Trophoblast cell (in vitro differentiated cells and primary cell): ENCODE measurements around the gene ART5.

Experiments
- DNase-seq, 2 donors: peaks; one replicate each; pipeline ENCODE4 v3.0.0-alpha.2; 2016
- H2AFZ ChIP-seq: 2 replicates; pipeline ENCODE4 v1.6.1; 2013; ENCODE audit warnings: low read length, moderate library complexity, mild to moderate bottlenecking; ENCODE audit not compliant: insufficient read depth, poor library complexity
- H2AK5ac ChIP-seq: 2 replicates; pipeline ENCODE4 v1.6.1; 2013; ENCODE audit warnings: mild to moderate bottlenecking, low read length
- H2BK120ac ChIP-seq: 2 replicates; pipeline ENCODE4 v1.6.1; 2013; ENCODE audit warnings: low read length, mild to moderate bottlenecking, moderate library complexity; ENCODE audit not compliant: insufficient read depth, poor library complexity
- H2BK12ac ChIP-seq: 2 replicates; pipeline ENCODE4 v1.6.1; 2013; ENCODE audit warnings: mild to moderate bottlenecking, low read length, moderate library complexity
- H2BK5ac ChIP-seq: 2 replicates; pipeline ENCODE4 v1.6.1; 2013; ENCODE audit warnings: low read length, low read depth, moderate library complexity, mild to moderate bottlenecking; ENCODE audit not compliant: poor library complexity
- H3K14ac ChIP-seq: 2 replicates; pipeline ENCODE4 v1.6.1; 2013; ENCODE audit warnings: mild to moderate bottlenecking, low read length
- H3K18ac ChIP-seq: 2 replicates; pipeline ENCODE4 v1.6.1; 2013; ENCODE audit warnings: mild to moderate bottlenecking, low read length
- H3K23ac ChIP-seq: 2 replicates; pipeline ENCODE4 v1.6.1; 2013; ENCODE audit warnings: low read length
- H3K27ac ChIP-seq: 2 replicates; pipeline ENCODE4 v1.5.1; 2013; ENCODE audit warnings: low read depth, mild to moderate bottlenecking, inconsistent platforms, low read length, moderate library complexity
- H3K27me3 ChIP-seq: 2 replicates; pipeline ENCODE4 v1.6.1; 2013; ENCODE audit warnings: inconsistent platforms, mild to moderate bottlenecking, low read length, moderate library complexity; ENCODE audit not compliant: insufficient read depth
- H3K36me3 ChIP-seq, 2 experiments: 1 replicate in 1 of 2; 2 replicates in 1 of 2; pipeline ENCODE4 v1.6.1; 2013; ENCODE audit warnings: low read length in 2 of 2, mild to moderate bottlenecking in 2 of 2, moderate library complexity in 1 of 2; ENCODE audit not compliant: insufficient read depth in 2 of 2, control insufficient read depth in 1 of 2
- H3K4ac ChIP-seq: 2 replicates; pipeline ENCODE4 v1.6.1; 2013; ENCODE audit warnings: low read depth, mild to moderate bottlenecking, low read length, moderate library complexity
- H3K4me1 ChIP-seq, 2 experiments: 1 replicate in 1 of 2; 2 replicates in 1 of 2; pipeline ENCODE4 v1.6.1; 2013; ENCODE audit warnings: low read length in 2 of 2, mild to moderate bottlenecking in 2 of 2, moderate library complexity in 1 of 2; ENCODE audit not compliant: insufficient read depth in 2 of 2, control insufficient read depth in 1 of 2
- H3K4me2 ChIP-seq: 2 replicates; pipeline ENCODE4 v1.6.1; 2013; ENCODE audit warnings: inconsistent platforms, mild to moderate bottlenecking, low read length, moderate library complexity
- H3K4me3 ChIP-seq: 2 replicates; pipeline ENCODE4 v1.5.1; 2013; ENCODE audit warnings: mild to moderate bottlenecking, low read depth, low read length, inconsistent platforms
- H3K79me1 ChIP-seq: one replicate; pipeline ENCODE4 v1.6.1; 2013; ENCODE audit warnings: low read length
- H3K79me2 ChIP-seq: 2 replicates; pipeline ENCODE4 v1.6.1; 2013; ENCODE audit warnings: low read length, mild to moderate bottlenecking; ENCODE audit not compliant: control insufficient read depth, insufficient read depth, poor library complexity
- H3K9ac ChIP-seq: 2 replicates; pipeline ENCODE4 v1.6.1; 2013; ENCODE audit warnings: mild to moderate bottlenecking, low read length
- H3K9me3 ChIP-seq: 2 replicates; pipeline ENCODE4 v1.6.1; 2013; ENCODE audit warnings: low read depth, mild to moderate bottlenecking, control low read depth, inconsistent platforms, low read length; ENCODE audit not compliant: insufficient read depth
- H4K12ac ChIP-seq: 2 replicates; pipeline ENCODE4 v1.6.1; 2013; ENCODE audit warnings: low read depth, mild to moderate bottlenecking, low read length, moderate library complexity
- H4K8ac ChIP-seq: 2 replicates; pipeline ENCODE4 v1.6.1; 2013; ENCODE audit warnings: low read depth, mild to moderate bottlenecking, low read length, moderate library complexity
- H4K91ac ChIP-seq: one replicate; pipeline ENCODE4 v1.6.1; 2013; ENCODE audit warnings: low read depth, mild to moderate bottlenecking, low read length, moderate library complexity
- WGBS: extraction: QIAGEN DNeasy Blood & Tissue Kit; methylation state at CpG from one replicate; pipeline ENCODE4 v1.1.7; 2013; ENCODE audit warnings: missing lambda C conversion rate; ENCODE audit not compliant: insufficient read length, insufficient coverage; ENCODE audit errors: extremely low coverage; 5-methylcytosine and 5-hydroxymethylcytosine counted together

The ART5 gene

GRCh38 chr11:3622521-3622920 lies 19.3 kb downstream of the ART5 start:
- no peak overlapping the region for H3K23ac ChIP-seq
- no peak overlapping the region for H3K9ac ChIP-seq
- no peak for DNase-seq
- no peak overlapping the region for H3K4ac ChIP-seq
- no peak overlapping the region for H2BK5ac ChIP-seq
- H3K4me3 ChIP-seq = no peak overlapping the region
- H3K27me3 ChIP-seq = no peaks in the 10 kb centered on the region
- H3K27ac ChIP-seq = no peak overlapping the region
- H4K8ac ChIP-seq = no peak overlapping the region
- peaks cover 3% of the 10 kb centered on the region for H3K9me3 ChIP-seq
- H2BK12ac ChIP-seq = no peak overlapping the region
- no peak overlapping the region for H3K14ac ChIP-seq
- H3K79me1 ChIP-seq = peaks cover 6% of the 10 kb centered on the region
- H2AFZ ChIP-seq = no peak overlapping the region
- no peak overlapping the region for H4K12ac ChIP-seq
- H2BK120ac ChIP-seq = no peak overlapping the region
- H3K4me1 ChIP-seq = peaks cover 10% of the 10 kb centered on the region in 2 experiments
- no peak overlapping the region for H4K91ac ChIP-seq
- no peaks in the 10 kb centered on the region for H3K36me3 ChIP-seq
- H3K4me2 ChIP-seq = no peak overlapping the region
- H2AK5ac ChIP-seq = no peak overlapping the region
- no peaks in the 10 kb centered on the region for H3K79me2 ChIP-seq
- no peak overlapping the region for H3K18ac ChIP-seq
- no CpG with 5 or more reads among the region's 4 CpGs for WGBS

- Histone ChIP-seq H3K4me2 (peak overlapping the region; percentile 9), H3K9me3 (peaks cover 4% of the 10 kb centered on the region), H4K12ac (no peak overlapping the region), H3K23ac (no peak overlapping the region), H3K27me3 (no peaks in the 10 kb centered on the region), H3K18ac (peak overlapping the region; percentile 51), H4K91ac (peak overlapping the region; percentile 80), H3K27ac (peak overlapping the region; percentile 61), H4K8ac (peak overlapping the region; percentile 61), H2BK12ac (peak overlapping the region; percentile 83), H2BK120ac (peak overlapping the region; percentile 61), H3K4me1 (peaks cover 20 to 29% of the 10 kb centered on the region in 2 experiments), H3K9ac (no peak overlapping the region), H3K79me1 (peaks cover 17% of the 10 kb centered on the region), H3K79me2 (no peaks in the 10 kb centered on the region), H2AK5ac (no peak overlapping the region), H2BK5ac (no peak overlapping the region), H2AFZ (no peak overlapping the region), H3K36me3 (no peaks in the 10 kb centered on the region), H3K4me3 (no peak overlapping the region), H3K4ac (no peak overlapping the region), H3K14ac (peak overlapping the region; percentile 21)
- DNase-seq = peak; percentile 58 to 65
- no CpG with 5 or more reads among the region's 8 CpGs for WGBS
These were observed 23.8 kb downstream of the ART5 start for GRCh38 chr11:3617990-3618389.

GRCh38 chr11:3616721-3617460 lies 24.9 kb downstream of the ART5 start:
- H2BK12ac ChIP-seq = peak overlapping the region; percentile 51
- H3K27me3 ChIP-seq = no peaks in the 10 kb centered on the region
- no peaks in the 10 kb centered on the region for H3K79me2 ChIP-seq
- no peak overlapping the region for H3K18ac ChIP-seq
- H3K4me3 ChIP-seq = no peak overlapping the region
- H4K12ac ChIP-seq = no peak overlapping the region
- H2BK5ac ChIP-seq = no peak overlapping the region
- no peaks in the 10 kb centered on the region for H3K36me3 ChIP-seq
- H3K9ac ChIP-seq = no peak overlapping the region
- no peak overlapping the region for H2AFZ ChIP-seq
- H3K14ac ChIP-seq = peak overlapping the region; percentile 19
- peak overlapping the region; percentile 79 for H4K91ac ChIP-seq
- H4K8ac ChIP-seq = no peak overlapping the region
- peak overlapping the region; percentile 44 for H2AK5ac ChIP-seq
- H2BK120ac ChIP-seq = peak overlapping the region; percentile 44
- DNase-seq = no peak
- WGBS = no CpG with 5 or more reads among the region's 25 CpGs
- H3K4me2 ChIP-seq = no peak overlapping the region
- peaks cover 20 to 29% of the 10 kb centered on the region in 2 experiments for H3K4me1 ChIP-seq
- H3K79me1 ChIP-seq = peaks cover 17% of the 10 kb centered on the region
- peaks cover 4% of the 10 kb centered on the region for H3K9me3 ChIP-seq
- H3K4ac ChIP-seq = no peak overlapping the region
- no peak overlapping the region for H3K23ac ChIP-seq
- peak overlapping the region; percentile 11 for H3K27ac ChIP-seq

- H4K12ac ChIP-seq = peak overlapping the region; percentile 26
- peaks cover 17% of the 10 kb centered on the region for H3K79me1 ChIP-seq
- peak overlapping the region; percentile 42 for H2BK12ac ChIP-seq
- H2AFZ ChIP-seq = peak overlapping the region; percentile 31
- WGBS = no CpG with 5 or more reads among the region's 6 CpGs
- no peak overlapping the region for H3K27ac ChIP-seq
- H3K27me3 ChIP-seq = no peaks in the 10 kb centered on the region
- H3K79me2 ChIP-seq = no peaks in the 10 kb centered on the region
- no peak overlapping the region for H3K9ac ChIP-seq
- H4K8ac ChIP-seq = peak overlapping the region; percentile 64
- H3K4me1 ChIP-seq = peaks cover 20 to 29% of the 10 kb centered on the region in 2 experiments
- H4K91ac ChIP-seq = peak overlapping the region; percentile 90
- H2BK5ac ChIP-seq = peak overlapping the region; percentile 75
- H3K18ac ChIP-seq = peak overlapping the region; percentile 77
- peak overlapping the region; percentile 84 for H2AK5ac ChIP-seq
- H3K9me3 ChIP-seq = peaks cover 4% of the 10 kb centered on the region
- no peak overlapping the region for H3K23ac ChIP-seq
- H2BK120ac ChIP-seq = peak overlapping the region; percentile 34
- no peak for DNase-seq
- no peaks in the 10 kb centered on the region for H3K36me3 ChIP-seq
- H3K4ac ChIP-seq = peak overlapping the region; percentile 30
- H3K4me3 ChIP-seq = no peak overlapping the region
- H3K4me2 ChIP-seq = no peak overlapping the region
- peak overlapping the region; percentile 83 for H3K14ac ChIP-seq
These were observed 25.8 kb downstream of the ART5 start for GRCh38 chr11:3615998-3616397.
